Stomach (tissue), 4 donors: ENCODE results near the gene TEX2.

ENCODE experiments used
- CTCF ChIP-seq, 7 experiments: fragments of 450-650 bp in 4 of 7; fragments of 200-600 bp in 3 of 7; sonication (generic) in 3 of 7; IDR thresholded peaks; one replicate each; pipeline ENCODE4 v1.5.1; 2016 to 2019; ENCODE audit warnings: antibody characterized with exemption in 7 of 7, control low read depth in 2 of 7, mild to moderate bottlenecking in 1 of 7
- EP300 ChIP-seq: sonication (generic); formaldehyde crosslinking; IDR thresholded peaks from one replicate; pipeline ENCODE4 v1.6.1; 2017; ENCODE audit warnings: antibody characterized with exemption
- POLR2A ChIP-seq, 4 donors: fragments of 450-650 bp; IDR thresholded peaks; one replicate each; pipeline ENCODE4 v1.6.1; 2016; ENCODE audit warnings: antibody characterized with exemption in 4 of 4, control low read depth in 2 of 4, mild to moderate bottlenecking in 1 of 4, moderate library complexity in 1 of 4
- POLR2AphosphoS5 ChIP-seq, 3 donors: sonication (generic); formaldehyde crosslinking; IDR thresholded peaks; one replicate each; pipeline ENCODE4 v1.6.1; 2016; ENCODE audit warnings: antibody characterized with exemption in 3 of 3

DNA sequence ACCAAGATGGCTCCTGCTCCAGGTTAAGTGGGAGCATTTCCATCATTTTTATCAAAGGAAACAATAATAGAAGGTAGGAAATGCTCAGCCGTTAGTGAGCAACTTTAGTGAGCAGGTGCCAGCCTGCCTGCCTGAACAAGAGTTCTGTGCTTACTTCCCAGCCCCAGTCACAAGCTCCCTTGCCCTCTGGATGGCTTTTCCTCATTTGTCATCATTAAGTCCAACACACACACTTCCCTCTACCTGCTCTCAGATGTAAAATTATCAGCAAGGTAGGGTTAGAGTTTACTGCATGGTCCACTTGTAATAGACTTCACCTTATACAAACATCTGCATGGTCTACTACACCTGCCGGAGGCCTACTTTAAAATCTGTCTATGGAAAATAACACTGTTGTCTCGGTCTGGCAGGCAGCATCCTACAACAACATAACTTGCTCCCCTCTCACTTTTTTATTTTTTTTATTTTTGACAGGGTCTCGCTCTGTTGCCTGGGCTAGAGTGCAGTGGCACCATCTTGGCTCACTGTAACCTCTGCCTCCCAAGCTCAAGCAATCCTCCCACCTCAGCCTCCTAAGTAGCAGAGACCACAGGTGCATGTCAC, 12.7 kb downstream of the TEX2 start:
- no peak for TF ChIP-seq EP300
- no peak for TF ChIP-seq CTCF (IDR thresholded peaks at IDR 0.05)
- no peak for TF ChIP-seq POLR2A (IDR thresholded peaks at IDR 0.05)
- TF ChIP-seq POLR2AphosphoS5 (IDR thresholded peaks at IDR 0.05): no peak
